ENCODE results near the gene FOXJ3. TPM values are rescaled to one million over a fixed set of nuclear protein-coding genes. Genes with fewer than 3 reads are reported as not detected.

FOXJ3 gene
- total and polyA plus RNA-seq, 2 donors from 2014 or later: 11.8 to 45.5 TPM

GRCh38 chr1:42266253-42267135 is 68.5 kb downstream of the FOXJ3 start:
- H3K9me3 ChIP-seq (ENCODE audit: control insufficient read depth in 2 of 3, insufficient read depth in 1 of 3, low read length in 3 of 3): no peaks in the 10 kb centered on the region

GRCh38 chr1:42264511-42265190 is 70.4 kb downstream of the FOXJ3 start:
- Histone ChIP-seq H3K4me3 (ENCODE audit: low read length in 3 of 3) (no peak overlapping the region), H3K4me1 (ENCODE audit: control insufficient read depth in 2 of 3, insufficient read depth in 2 of 3, low read depth in 1 of 3, low read length in 3 of 3) (no peaks in the 10 kb centered on the region), H3K36me3 (ENCODE audit: control insufficient read depth in 2 of 3, insufficient read depth in 3 of 3, low read length in 3 of 3) (peaks cover 0 to 3% (median 0%) of the 10 kb centered on the region in 3 donors), H3K9ac (ENCODE audit: low read length in 3 of 3) (no peak overlapping the region), H3K27me3 (ENCODE audit: control insufficient read depth, insufficient read depth, low read length) (no peaks in the 10 kb centered on the region), H3K27ac (ENCODE audit: low read depth in 2 of 2, low read length in 2 of 2) (no peak overlapping the region), H3K9me3 (ENCODE audit: control insufficient read depth in 2 of 3, insufficient read depth in 1 of 3, low read length in 3 of 3) (no peaks in the 10 kb centered on the region)
- peak in 2 of 5 donors; percentile 47 to 64 for DNase-seq
- TF ChIP-seq CTCF (IDR thresholded peaks at IDR 0.05; ENCODE audit: borderline replicate concordance, extremely low read depth, insufficient read depth): no peak
- intact Hi-C loops (cut with DNase I): no loop called here
- FAIRE-seq: no peak

More at GRCh38 chr1:42266253-42267135, 68.5 kb downstream of the FOXJ3 start:
- Histone ChIP-seq H3K27ac (ENCODE audit: low read depth in 2 of 2, low read length in 2 of 2) (no peak overlapping the region), H3K36me3 (ENCODE audit: control insufficient read depth in 2 of 3, insufficient read depth in 3 of 3, low read length in 3 of 3) (peaks cover 0 to 3% (median 0%) of the 10 kb centered on the region in 3 donors), H3K4me1 (ENCODE audit: control insufficient read depth in 2 of 3, insufficient read depth in 2 of 3, low read depth in 1 of 3, low read length in 3 of 3) (no peaks in the 10 kb centered on the region), H3K9ac (ENCODE audit: low read length in 3 of 3) (no peak overlapping the region), H3K4me3 (ENCODE audit: low read length in 3 of 3) (no peak overlapping the region), H3K27me3 (ENCODE audit: control insufficient read depth, insufficient read depth, low read length) (no peaks in the 10 kb centered on the region)
- DNase-seq (peak in 2 of 5 donors; percentile 68 to 74), FAIRE-seq (no peak)
- TF ChIP-seq CTCF (IDR thresholded peaks at IDR 0.05; ENCODE audit: borderline replicate concordance, extremely low read depth, insufficient read depth): no peak
- intact Hi-C loops (cut with DNase I): no loop called here

GRCh38 chr1:42263019-42263418 is 72.0 kb downstream of the FOXJ3 start:
- Histone ChIP-seq H3K4me3 (ENCODE audit: low read length in 3 of 3) (no peak overlapping the region), H3K9ac (ENCODE audit: low read length in 3 of 3) (no peak overlapping the region), H3K9me3 (ENCODE audit: control insufficient read depth in 2 of 3, insufficient read depth in 1 of 3, low read length in 3 of 3) (no peaks in the 10 kb centered on the region), H3K36me3 (ENCODE audit: control insufficient read depth in 2 of 3, insufficient read depth in 3 of 3, low read length in 3 of 3) (peaks cover 0 to 3% (median 0%) of the 10 kb centered on the region in 3 donors), H3K27me3 (ENCODE audit: control insufficient read depth, insufficient read depth, low read length) (no peaks in the 10 kb centered on the region), H3K27ac (ENCODE audit: low read depth in 2 of 2, low read length in 2 of 2) (no peak overlapping the region), H3K4me1 (ENCODE audit: control insufficient read depth in 2 of 3, insufficient read depth in 2 of 3, low read depth in 1 of 3, low read length in 3 of 3) (peaks cover 0 to 6% (median 0%) of the 10 kb centered on the region in 3 donors)
- DNase-seq: no peak
- intact Hi-C loops (cut with DNase I): no loop called here
- TF ChIP-seq CTCF (IDR thresholded peaks at IDR 0.05; ENCODE audit: borderline replicate concordance, extremely low read depth, insufficient read depth): no peak
- no peak for FAIRE-seq
